Brain microvascular endothelial cell (primary cell): ENCODE measurements around the gene PRSS50.

ENCODE experiments used
- DNase-seq: peaks from one replicate; pipeline ENCODE4 v3.0.0-alpha.2; 2020
- H3K27ac ChIP-seq: fragments of 250-450 bp; sonication (Bioruptor Pico); 2 replicates; pipeline ENCODE4 v1.5.1; 2020; ENCODE audit warnings: mild to moderate bottlenecking, moderate library complexity
- H3K27me3 ChIP-seq: fragments of 250-450 bp; sonication (Bioruptor Pico); replicated peaks from 2 replicates; pipeline ENCODE4 v1.5.1; 2020; ENCODE audit warnings: mild to moderate bottlenecking
- H3K36me3 ChIP-seq: fragments of 250-450 bp; sonication (Bioruptor Pico); replicated peaks from 2 replicates; pipeline ENCODE4 v1.5.1; 2020; ENCODE audit warnings: mild to moderate bottlenecking
- H3K4me3 ChIP-seq: 2 replicates; pipeline ENCODE4 v1.5.1; 2011; ENCODE audit warnings: low read depth, mild to moderate bottlenecking, control low read depth, low read length, moderate library complexity
- in situ Hi-C: cut with HindIII; loops from 2 replicates; pipeline ENCODE4 v1.10.0; 2017; ENCODE audit warnings: low sequenced_read_pairs, low pct_ligation_motif_present
- TF ChIP-seq, protein P1 (sequence below): IDR thresholded peaks from 2 replicates; pipeline ENCODE4 v1.5.1; 2011; ENCODE audit warnings: low read depth, mild to moderate bottlenecking, moderate library complexity, low read length, control low read depth, inconsistent platforms; ENCODE audit errors: missing control alignments

Gene PRSS50

DNA sequence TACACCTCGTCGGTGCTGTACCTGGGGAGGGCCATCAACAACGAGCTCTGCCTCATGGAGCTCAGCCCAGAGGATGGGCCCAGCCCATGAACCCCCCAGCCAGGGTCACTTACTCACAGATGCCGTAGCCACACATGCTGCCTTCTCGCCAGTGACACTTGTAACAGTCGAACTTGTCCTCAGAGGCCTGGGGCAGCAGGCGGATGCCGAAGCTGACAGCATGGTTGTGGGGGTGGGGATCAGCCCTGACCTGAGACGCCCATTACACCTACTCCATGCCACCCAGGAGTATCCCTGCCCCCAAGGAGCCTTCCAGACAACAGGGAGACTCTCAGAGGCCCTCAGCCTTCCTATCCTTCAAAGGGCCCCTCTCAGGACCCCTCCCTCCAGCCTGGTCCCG is 36.3 kb downstream of the PRSS50 start:
- no peak for DNase-seq
- Histone ChIP-seq H3K27ac (no peak overlapping the region), H3K27me3 (no peaks in the 10 kb centered on the region), H3K4me3 (no peak overlapping the region), H3K36me3 (no peaks in the 10 kb centered on the region)
- TF ChIP-seq, protein P1, sequence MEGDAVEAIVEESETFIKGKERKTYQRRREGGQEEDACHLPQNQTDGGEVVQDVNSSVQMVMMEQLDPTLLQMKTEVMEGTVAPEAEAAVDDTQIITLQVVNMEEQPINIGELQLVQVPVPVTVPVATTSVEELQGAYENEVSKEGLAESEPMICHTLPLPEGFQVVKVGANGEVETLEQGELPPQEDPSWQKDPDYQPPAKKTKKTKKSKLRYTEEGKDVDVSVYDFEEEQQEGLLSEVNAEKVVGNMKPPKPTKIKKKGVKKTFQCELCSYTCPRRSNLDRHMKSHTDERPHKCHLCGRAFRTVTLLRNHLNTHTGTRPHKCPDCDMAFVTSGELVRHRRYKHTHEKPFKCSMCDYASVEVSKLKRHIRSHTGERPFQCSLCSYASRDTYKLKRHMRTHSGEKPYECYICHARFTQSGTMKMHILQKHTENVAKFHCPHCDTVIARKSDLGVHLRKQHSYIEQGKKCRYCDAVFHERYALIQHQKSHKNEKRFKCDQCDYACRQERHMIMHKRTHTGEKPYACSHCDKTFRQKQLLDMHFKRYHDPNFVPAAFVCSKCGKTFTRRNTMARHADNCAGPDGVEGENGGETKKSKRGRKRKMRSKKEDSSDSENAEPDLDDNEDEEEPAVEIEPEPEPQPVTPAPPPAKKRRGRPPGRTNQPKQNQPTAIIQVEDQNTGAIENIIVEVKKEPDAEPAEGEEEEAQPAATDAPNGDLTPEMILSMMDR = no peak
- in situ Hi-C loops = no loop called here

DNA sequence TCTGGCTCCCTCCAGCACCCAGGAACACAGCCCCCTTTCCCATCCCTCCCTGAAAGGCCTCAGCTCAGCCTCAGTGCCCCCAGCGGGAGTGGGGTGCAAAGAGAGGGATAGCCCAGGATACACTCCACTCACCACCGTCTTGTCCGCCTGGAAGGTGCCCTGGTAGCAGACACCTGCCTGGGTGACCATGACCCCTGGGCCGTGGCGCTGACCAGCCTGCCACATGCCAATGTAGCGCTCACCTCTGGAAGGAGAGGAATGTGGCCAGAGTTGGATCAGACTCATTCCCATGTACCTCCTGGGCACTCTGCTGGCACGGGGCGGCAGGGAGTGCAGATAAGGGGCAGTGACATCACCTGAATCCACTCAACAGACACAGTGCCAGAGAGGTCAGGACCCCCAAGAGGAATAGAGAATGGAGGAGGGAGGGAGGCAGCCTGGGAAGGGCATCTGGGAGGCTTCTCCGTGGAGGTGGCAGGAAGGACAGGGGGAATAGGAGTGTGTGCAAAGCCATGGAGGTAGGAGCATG is 37.3 kb downstream of the PRSS50 start:
- in situ Hi-C loops = no loop called here
- H3K27me3 ChIP-seq = no peaks in the 10 kb centered on the region
- no peak overlapping the region for H3K27ac ChIP-seq
- H3K4me3 ChIP-seq = no peak overlapping the region
- TF ChIP-seq, protein P1 = no peak
- DNase-seq = no peak
- H3K36me3 ChIP-seq = no peaks in the 10 kb centered on the region

DNA sequence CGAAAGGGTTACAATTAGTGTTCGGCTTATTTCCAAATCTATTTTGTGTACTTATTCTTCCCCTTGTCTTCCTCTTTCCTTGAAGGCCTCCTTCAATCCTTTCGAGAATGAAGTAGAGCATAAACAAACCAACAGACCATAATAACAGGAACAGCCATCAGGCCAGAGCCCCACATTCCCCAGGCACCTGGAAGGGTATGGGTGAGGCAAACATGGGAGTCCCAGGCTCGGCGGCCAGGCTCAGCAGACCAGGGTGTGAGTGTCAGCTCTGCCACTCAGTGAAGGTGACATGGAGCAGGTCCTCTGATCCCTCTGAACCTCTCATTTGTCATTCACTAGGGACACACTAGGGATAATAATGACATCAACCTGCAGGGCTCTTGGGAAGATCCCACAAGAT is 38.0 kb downstream of the PRSS50 start:
- no peak overlapping the region for H3K4me3 ChIP-seq
- H3K36me3 ChIP-seq = no peaks in the 10 kb centered on the region
- no peaks in the 10 kb centered on the region for H3K27me3 ChIP-seq
- TF ChIP-seq, protein P1 = no peak
- in situ Hi-C loops = no loop called here
- H3K27ac ChIP-seq = no peak overlapping the region
- no peak for DNase-seq

DNA sequence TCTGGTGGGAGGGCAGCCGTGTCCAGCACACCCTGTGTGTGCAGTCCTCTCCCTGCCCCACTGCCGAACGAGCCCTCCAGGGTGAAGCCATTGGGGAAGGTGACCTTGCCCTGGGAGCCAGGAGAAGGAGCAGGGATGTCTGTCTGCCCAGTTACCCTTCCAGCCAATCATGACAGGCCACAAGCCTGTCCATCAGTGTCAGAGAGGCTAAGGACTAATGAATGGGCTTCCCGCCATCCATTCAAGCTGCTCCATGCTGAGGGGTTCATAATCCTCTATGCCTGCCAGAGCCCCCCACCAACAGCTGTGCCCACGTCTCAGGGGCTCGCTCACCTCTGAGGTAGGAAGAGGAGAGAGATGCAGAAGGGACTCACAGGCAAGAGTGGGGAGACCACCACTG is 39.4 kb downstream of the PRSS50 start:
- H3K27ac ChIP-seq = no peak overlapping the region
- no peak for DNase-seq
- in situ Hi-C loops = no loop called here
- no peaks in the 10 kb centered on the region for H3K27me3 ChIP-seq
- no peak overlapping the region for H3K4me3 ChIP-seq
- H3K36me3 ChIP-seq = no peaks in the 10 kb centered on the region
- TF ChIP-seq, protein P1 = no peak

DNA sequence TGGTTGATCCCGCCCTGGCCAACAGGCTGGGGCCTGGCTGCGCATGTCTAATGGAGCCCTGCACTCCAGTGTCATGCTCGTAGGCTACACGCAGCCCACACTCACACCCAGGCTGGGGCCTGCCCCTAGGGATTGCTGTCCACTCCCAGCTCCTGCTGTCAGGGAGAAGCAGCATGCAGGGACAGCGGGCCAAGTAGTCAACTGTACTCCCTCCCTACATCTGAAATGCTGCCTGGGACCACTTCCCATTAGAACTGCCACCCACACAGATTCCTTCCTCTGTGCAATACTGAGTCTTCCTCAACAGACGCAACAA is 40.3 kb downstream of the PRSS50 start:
- no peaks in the 10 kb centered on the region for H3K36me3 ChIP-seq
- no peaks in the 10 kb centered on the region for H3K27me3 ChIP-seq
- no peak for DNase-seq
- no peak overlapping the region for H3K27ac ChIP-seq
- TF ChIP-seq, protein P1 = no peak
- H3K4me3 ChIP-seq = no peak overlapping the region
- in situ Hi-C loops = no loop called here

DNA sequence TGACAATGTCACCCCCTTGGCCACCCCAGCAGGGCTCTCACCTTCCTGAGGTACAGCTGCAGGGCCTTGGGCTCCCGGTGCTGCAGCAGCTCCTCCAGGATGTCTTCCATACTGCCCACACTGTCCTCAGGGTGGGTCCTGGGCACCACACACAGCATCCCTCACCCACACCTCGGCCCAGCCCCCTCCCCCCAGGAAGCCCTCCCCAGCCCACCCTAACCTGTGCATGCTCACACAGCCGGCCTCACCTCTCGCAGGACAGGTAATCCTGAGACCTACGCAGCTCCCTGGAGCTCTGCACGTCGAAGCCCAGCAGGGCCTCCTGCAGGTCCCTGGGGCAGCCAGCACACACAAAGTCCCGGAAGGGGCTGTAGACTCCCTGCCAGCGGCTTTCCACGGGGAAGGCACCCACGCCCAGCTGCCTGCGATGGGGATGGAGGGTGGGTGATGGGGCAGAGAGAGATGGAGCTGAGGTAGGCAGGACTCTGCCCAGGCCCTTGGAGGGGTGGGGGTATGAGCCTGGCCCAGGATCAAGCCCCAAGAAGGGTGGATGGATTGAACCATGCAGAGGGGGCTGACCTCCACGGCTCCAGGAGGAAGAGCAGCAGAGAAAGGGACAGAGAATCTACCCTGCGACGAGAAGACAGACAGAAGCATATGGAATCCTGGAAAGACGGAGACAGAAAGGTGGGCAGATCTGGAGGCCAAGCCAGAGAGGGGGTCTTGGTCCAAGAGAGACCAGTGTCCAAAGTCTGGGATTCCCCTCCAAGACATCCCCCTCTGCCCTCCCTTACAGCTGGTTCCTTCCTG is 40.9 kb downstream of the PRSS50 start:
- TF ChIP-seq, protein P1 = no peak
- H3K27ac ChIP-seq = no peak overlapping the region
- in situ Hi-C loops = no loop called here
- H3K4me3 ChIP-seq = no peak overlapping the region
- no peak for DNase-seq
- H3K27me3 ChIP-seq = no peaks in the 10 kb centered on the region
- H3K36me3 ChIP-seq = no peaks in the 10 kb centered on the region
